Epidermal melanocyte (primary cell): ENCODE measurements around the gene TNFAIP8L1.

Experiments
- DNase-seq: peaks from one replicate; pipeline ENCODE4 v3.0.0; 2011; ENCODE audit warnings: low spot score; ENCODE audit not compliant: insufficient read length

TNFAIP8L1 gene

DNA sequence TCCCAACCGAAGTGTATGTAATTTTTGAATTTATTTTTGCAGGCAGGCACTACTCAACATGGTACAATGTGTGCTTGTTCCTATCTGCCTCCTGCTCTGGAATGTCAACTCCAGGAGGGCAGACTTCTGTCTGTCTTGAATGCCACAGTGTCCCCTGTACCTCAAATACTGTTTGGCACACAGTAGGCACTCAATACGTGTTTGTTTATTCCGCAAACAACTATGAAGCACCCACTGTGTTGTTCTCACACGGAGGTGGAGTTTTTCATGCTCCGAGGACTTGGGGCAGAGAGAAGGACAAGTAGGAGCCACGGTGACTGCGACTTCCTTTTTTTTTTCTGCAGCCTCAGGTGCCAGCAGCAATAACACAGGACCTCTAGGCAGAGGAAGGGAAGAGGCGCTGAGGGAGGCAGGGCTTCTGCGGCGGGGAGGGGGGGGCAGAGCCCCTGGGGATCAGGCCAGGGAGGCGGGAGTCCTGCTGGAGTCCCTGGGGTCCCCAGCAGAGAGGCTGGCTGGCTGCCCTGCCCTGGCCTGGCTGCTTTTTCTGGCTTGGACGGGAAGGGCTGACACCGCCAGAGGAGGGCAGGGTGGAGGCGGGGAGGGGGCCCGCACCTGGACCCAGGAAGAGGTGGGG lies 29.3 kb upstream of the TNFAIP8L1 start:
- no peak for DNase-seq

DNA sequence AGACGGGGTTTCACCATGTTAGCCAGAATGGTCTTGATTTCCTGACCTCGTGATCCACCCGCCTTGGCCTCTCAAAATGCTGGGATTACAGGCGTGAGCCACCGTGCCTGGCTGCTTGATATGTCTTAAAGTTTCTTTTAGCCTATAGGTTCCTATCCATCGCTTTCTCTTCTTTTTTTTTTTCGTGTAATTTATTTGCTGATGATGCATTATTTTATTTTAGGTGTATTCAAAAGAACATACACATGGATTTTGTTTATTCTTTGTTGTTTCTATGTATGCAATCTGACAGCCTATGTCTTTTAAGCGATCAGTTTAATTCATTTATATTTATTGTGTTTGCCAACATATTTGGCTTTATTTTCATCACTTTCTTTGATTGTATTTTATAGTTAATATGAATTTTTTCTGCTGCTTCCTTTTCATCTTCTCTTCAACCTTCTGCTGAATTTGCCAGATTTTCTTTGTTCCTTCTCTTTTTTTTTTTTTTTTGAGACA lies 26.0 kb upstream of the TNFAIP8L1 start:
- DNase-seq: no peak

DNA sequence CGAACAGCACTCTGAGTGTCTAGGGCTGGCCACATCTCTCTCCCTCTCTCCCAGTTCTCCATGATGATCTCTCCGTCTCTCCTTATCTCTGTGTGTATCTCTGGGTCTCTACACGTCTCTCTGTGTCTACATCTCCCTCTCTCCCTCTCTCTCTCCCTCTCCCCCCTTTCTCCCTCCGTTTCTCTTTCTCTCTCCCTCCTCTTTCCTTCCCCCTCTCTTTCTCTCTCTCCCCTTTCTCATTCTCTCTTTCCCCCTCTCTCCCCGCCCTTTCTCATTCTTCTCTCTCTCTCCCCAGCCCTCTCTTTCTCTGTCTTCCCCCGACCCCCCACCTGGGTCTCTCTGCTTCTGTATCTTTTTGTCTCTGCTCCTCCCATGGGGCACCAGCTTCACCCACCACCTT lies 21.3 kb upstream of the TNFAIP8L1 start:
- DNase-seq: no peak

DNA sequence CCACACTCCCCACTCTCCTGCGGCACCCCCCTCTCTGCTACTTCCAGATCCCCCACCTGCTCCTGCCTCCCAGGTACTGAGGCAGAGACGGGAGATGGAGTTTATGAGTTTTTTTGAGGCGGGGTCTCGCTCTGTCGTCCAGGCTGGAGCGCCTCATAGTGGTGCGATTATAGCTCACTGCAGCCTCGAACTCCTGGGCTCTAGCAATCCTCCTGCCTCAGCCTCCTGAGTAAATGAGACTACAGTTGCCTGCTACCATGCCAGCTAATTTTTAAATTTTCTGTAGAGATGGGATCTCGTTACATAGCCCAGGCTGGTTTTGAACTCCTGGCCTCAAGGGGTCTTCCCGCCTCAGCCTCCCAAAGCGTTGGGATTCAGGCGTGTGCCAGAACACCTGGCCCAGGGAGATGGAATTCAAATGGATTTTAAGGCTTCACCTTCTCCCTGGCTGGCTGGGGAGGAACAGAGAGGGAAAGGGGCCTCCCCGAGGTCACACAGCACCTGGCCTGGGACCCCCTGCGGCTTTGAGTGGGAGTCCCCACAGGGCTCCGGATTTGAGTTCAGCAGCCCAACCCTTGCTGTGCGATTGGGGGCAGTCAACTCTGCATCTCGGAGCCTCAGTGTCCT lies 19.5 kb upstream of the TNFAIP8L1 start:
- no peak for DNase-seq

DNA sequence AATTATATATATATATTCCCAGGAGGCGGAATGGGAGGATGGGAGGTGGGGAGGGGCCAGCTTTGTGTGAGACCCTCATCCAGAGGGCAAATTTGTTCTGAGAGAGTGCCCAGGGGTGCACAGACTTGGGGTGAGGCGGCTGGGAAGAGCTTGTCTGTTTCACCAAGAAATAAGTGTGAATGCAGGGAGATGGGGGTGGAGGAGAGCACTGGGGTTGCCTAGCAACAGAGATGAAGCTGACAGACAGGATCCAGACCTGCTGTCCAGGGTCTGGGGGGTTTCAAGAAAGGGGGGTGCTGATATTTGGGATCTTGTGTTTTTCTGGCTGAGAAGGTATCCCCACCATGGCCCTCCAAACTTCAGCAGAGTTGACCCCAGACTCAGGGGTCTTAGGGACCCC lies 18.6 kb upstream of the TNFAIP8L1 start:
- DNase-seq: no peak

DNA sequence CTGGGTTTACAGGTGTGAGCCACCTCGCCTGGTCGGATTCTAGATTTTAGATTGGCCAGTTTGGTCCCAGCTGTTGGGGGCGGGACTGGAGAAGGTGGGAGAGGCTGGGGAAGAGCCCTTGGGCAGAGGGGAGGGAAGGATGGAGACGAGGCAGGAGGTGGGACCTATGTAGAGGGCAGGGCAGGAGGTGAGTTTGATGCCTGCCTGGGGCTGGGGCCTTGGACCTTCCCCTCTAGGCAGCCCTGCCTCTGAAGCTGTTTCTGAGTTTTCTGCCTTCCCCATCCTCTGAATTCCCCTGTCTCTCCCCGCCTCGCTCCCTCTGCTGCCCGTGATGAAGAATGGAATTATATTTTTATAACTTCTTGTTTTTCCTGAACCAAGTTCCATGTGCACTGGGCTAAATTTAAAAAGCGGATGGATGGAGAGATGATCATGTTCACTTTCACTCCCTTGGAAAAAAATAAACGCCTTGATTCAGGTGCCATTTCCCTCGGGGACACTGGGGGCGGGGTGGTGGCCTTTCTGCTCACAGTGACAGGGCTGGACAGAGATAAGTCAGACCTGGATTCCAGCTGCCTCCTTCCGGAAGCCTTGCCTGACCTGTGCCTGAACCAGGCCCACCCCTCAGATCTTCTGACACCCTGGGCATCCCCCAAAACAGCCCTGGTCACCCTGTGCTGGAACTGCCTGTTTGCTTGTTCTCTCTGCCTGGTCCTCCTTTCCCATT lies 16.5 kb upstream of the TNFAIP8L1 start:
- DNase-seq: no peak

DNA sequence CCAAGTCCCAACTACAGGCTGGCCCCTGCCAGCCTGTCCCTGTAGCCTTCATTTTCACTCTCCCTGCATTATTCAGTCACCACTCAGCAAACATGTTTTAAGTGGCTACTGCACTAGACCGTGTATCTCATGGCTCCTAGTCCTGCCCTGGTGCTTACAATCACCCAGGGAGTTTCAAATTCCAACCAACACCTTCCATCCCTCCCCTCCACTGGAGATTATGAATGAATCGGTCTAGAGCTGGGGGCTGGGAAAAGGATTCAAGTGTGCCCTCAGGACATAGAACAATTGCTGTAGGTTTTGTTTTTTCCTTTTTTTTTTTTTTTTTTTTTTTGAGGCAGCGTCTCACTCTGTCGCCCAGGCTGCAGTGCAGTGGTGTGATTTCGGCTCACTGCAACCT lies 15.0 kb upstream of the TNFAIP8L1 start:
- no peak for DNase-seq

DNA sequence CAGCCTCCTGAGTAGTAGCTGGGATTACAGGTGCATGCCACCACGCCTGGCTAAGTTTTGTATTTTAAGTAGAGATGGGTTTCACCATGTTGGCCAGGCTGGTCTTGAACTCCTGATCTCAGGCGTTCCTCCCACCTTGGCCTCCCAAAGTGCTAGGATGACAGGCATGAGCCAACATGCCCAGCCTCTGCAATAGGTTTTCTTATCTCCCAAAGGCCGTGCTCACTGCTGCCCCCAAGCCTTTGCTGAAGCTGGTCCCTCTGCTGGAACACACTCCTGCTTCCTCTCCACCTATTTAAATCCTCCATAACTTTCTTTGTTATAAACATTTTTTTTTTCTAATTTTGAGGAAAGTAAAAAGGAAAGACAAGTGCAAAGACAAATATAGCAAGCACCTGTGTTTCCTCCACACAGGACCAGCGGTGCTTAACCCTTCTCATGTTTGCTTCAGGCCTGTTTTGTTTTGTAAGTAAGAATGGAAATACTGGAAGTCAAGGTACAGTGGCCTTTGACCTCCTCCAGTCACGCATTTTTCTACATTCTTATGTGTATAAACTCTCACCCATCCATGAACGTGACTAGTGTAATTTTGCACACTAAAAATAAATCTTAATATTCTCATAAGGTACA lies 14.5 kb upstream of the TNFAIP8L1 start:
- DNase-seq: no peak

DNA sequence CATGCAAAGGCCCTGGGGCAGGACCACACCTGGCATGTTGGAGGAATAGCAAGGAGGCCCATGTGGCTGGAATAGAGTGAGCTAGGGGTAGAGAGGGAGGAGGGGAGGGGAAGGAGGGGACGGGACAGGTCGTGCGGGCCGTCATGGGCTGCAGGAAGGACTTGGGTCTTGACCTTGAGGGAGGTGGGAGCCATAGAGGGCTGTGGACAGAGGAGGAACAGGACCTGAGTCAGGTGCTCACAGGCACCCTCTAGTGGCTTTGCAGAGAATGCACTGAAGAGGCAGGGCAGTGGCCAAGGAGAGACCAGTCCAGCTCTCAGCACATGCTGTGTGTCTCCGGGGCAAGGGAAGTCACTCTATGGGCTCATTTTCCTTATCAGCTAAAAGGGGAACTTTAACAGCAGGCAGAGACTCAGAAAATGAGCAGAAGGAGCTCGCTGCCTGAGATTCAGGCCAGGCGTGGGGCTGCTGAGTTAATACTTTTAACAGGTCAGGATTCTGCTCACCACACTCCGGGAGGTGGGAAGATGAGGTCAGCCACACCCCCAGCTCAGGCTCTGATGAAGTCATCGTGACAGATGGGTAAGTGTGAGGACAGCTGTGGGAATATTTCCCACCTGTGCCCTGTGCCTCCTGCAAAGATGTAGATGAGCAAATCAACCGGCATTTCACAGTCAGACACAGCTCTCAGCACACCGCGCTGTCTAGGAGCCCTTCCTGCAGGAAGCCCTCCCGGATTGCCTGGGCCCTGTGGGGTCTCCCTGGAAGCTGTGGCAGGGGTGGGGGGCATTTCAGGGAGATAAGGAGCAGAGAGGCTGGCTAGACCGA lies 6.0 kb upstream of the TNFAIP8L1 start:
- DNase-seq: no peak

DNA sequence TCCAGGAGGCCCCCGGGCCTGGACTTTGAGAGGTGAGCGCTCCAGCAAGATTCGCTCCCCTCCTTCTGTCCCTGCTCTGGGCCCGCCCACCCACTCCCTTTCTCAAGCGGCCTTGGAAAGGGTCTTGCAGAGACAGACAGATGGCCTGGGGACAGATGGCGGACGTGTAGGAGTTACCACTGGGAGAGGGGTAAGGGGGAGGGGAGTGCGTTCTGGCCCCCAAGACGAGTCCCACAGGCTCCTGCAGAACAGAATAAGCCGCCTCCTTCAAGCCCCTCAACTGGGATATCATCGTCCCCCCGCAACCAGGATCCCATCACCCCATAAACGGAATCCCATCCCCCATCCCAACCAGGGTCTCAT lies 3.6 kb upstream of the TNFAIP8L1 start:
- no peak for DNase-seq

DNA sequence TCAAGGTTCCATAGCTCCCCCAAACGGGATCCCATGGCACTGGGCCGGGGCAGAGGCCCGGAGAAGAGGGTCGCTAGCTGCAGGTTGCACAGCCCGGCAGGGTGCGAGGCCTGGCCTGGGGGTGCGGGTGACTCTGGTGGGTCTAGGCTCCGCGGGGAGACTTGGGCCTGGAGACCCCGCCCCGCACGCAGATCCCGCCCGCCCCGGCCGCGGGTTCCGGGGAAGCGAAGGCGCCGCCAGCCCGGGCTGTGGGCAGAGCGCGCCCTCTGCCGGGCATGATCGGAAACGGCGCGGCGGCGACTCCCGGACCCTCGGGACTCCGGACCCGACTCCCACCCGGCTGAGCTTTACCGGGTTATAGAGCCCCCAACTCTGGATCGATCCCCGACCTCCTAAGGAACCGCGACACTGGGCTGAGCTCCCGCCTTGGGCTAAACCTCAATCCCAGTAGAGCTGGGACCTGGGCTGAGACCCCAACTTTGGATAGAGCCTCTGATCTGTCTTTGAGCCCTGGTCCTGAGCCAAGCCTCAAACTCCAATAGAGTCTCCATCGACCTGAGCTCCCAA lies 3.1 kb upstream of the TNFAIP8L1 start:
- peak; percentile 68 for DNase-seq

DNA sequence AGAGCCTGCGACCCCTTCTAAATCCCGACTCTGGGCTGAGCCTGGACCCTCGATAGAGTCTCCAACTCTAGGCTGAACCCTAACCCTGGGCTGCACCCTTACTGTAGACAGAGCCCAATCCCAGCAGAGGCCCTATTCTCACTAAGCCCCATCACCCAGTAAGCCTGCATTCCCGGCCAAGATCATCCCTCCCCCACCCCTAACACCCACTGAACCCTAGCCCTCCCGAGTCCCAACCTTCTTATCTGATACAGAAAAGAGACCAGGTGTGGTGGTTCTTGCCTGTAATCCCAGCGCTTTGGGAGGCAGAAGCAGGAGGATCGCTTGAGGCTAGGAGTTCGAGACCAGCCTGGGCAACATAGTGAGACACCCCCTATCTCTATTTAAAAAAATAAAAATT lies 2.6 kb upstream of the TNFAIP8L1 start:
- no peak for DNase-seq

DNA sequence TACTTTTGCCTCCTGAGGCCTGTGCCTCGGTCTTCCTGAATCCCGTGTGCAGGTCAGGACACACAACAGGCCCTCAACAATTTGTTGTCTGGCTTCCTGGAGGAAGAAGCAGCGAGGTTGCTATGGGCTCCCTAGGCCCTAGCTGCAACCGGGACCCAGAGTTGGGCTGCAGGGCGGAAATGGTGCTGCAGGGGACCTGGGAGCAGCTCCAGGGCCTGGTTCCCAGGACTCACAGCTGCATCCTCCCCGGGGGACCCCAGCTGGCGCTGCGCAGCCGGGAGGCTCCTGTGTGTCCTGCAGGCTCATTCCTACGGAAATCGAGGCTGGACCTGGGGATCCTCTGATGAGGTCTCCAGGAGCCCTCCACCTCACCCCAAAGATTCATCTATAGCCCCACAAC lies 999 bp upstream of the TNFAIP8L1 start:
- no peak for DNase-seq

DNA sequence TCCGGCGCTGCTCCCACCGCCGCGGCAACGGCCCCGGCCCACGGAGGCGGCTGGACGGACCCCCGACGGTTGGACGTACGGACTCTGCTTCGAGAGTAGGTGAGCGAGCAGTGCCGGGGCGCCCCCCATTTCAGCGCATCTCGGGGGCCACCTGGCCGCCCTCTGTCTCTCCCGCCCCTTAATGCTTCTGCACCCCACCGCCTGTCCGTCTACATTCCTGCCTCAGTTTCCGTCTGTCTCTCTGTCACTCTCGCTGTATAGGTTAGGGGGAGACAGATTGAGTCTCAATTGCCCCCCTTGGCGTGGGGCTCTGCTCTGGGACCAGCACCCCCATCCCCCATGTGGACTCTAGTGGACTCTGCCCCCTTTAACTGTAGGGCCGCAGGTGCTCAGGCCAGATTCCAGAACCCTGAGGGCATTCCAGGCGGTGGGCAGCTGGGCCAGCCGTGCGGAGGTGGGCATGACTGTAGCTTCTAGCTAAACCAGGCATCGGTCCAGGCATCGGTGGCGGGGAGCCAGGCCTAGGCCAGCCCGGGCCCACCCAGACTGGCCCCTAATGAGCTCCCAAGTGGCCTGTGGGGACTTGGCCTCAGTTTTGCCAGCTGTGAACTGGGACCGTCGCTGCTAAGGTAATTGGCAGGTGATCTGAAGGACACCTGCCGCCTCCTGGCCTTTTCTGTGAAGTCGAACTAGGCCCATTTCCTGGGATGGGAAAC lies 373 bp downstream of the TNFAIP8L1 start:
- no peak for DNase-seq

DNA sequence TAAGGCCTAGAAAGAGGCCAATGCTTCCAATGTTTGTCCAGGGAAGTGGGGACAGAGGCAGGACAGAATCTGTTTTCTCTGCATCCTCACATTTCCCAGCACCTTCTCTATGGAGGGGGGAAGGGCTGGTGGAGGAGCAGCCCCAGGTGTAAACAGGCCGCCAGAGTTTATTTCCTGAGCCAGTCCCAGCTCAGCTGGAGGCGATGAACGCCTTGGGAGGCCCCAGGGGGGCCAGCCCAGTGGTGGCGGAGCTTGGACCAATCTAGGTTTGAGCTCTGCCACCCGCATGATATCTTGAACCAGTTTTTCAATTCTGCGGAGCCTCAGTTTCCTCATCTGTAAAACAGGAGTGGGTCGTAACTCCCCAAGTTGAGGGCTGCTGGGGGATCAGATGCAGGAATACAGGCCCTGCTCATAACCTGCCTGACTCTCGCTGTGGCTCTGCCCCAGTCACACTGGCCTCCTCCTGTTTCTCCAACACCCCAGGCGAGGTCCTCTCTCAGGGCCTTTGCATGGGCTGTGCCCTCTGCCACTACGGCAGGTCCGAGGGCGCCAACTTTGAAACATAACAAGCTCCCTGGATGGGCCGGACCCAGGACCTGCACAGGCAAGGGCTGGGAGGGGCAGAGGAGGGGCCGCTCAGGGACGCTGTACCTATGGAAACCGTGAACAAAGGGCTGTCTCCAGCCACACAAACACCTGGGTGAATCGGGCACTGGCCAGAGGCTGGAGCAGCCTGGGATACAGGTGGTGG lies 1.1 kb downstream of the TNFAIP8L1 start:
- DNase-seq: no peak

DNA sequence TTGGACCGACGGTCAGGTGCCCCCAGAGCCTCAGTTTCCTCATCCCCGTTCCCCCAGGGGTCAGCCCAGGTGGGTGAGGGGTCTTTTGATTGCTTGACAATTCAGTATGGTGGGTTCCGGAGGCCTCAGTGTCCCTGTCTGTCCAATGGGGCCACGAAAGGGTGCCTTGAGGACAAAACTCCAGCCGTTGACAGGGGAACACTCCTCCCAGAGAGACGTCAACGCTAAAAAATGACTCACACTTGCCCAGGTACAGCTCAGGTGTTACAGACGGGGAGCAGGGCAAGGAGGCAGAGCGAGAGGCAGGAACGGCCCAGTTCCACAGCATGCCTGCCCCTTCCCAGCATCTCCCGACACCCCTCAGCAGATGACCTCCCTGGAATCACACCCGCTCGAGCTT lies 1.8 kb downstream of the TNFAIP8L1 start:
- DNase-seq: no peak

DNA sequence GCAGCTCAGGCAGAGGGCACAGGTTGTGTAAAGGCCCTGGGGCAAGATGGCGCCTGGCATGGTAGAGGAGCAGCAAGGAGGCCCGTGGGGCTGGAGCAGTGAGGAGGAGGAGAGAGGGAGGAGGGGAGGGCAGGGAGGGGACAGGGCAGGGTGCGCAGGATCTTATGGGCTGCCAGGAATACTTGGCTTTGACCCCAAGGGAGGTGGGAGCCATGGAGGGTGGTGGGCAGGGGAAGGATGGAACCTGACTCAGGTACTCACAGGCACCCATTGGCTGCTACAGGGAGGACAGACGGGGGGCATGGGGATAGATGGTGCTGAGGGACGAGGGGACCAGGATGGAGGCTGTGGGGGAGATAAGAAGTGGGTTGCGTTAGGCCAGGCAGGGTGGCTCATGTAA lies 3.3 kb downstream of the TNFAIP8L1 start:
- DNase-seq: no peak

DNA sequence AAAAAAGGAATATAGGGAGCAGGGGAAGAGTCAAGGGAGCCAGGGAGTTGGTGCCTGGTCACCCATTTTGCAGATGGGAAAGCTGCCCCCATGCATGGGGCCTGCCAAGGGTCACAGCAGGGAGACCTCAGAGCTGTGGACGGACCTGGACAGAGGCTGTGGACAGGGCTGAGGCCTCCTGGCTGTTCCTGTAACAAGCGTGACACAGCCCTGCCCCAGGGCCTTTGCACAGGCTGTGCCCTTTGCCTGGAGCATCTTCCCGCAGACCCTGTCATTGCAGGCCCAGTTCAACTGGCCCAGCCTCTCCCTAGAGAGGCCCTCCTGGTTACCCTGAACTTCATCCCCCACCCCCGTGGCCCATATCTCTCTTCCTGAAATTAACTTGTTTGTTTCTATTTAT lies 6.4 kb downstream of the TNFAIP8L1 start:
- no peak for DNase-seq
